RWPE2 (cell line): ENCODE measurements around the gene PFKFB1.

Experiments
- ATAC-seq: fragments of 200-7000 bp; cut with Tn5 transposase; 3 replicates; pipeline ENCODE4 v1.9.1; 2021; ENCODE audit warnings: low read depth
- DNase-seq: peaks from one replicate; pipeline ENCODE4 v3.0.0-alpha.2; 2020; ENCODE audit warnings: low spot score
- H3K27ac ChIP-seq: fragments of 450-650 bp; 2 replicates; pipeline ENCODE4 v1.5.1; 2017; ENCODE audit warnings: mild to moderate bottlenecking; ENCODE audit not compliant: poor library complexity, severe bottlenecking
- H3K27me3 ChIP-seq: fragments of 250-450 bp; sonication (Bioruptor Pico); 2 replicates; pipeline ENCODE4 v1.5.1; 2021; ENCODE audit warnings: mild to moderate bottlenecking, moderate library complexity; ENCODE audit not compliant: insufficient read depth, poor library complexity, severe bottlenecking
- H3K36me3 ChIP-seq: fragments of 250-450 bp; sonication (Bioruptor Pico); 2 replicates; pipeline ENCODE4 v1.5.1; 2020; ENCODE audit warnings: low read depth, mild to moderate bottlenecking, moderate library complexity
- H3K4me1 ChIP-seq: fragments of 250-450 bp; sonication (Bioruptor Pico); 2 replicates; pipeline ENCODE4 v1.5.1; 2021; ENCODE audit warnings: mild to moderate bottlenecking, moderate library complexity; ENCODE audit not compliant: insufficient read depth, poor library complexity, severe bottlenecking
- H3K4me3 ChIP-seq: fragments of 250-450 bp; sonication (Bioruptor Pico); 2 replicates; pipeline ENCODE4 v1.5.1; 2021; ENCODE audit warnings: mild to moderate bottlenecking, moderate library complexity; ENCODE audit not compliant: severe bottlenecking
- H3K9me3 ChIP-seq: fragments of 250-450 bp; sonication (Bioruptor Pico); 2 replicates; pipeline ENCODE4 v1.5.1; 2021; ENCODE audit warnings: mild to moderate bottlenecking, moderate library complexity; ENCODE audit not compliant: severe bottlenecking
- CTCF ChIP-seq: fragments of 450-650 bp; IDR thresholded peaks from one replicate; pipeline ENCODE4 v1.5.1; 2017; ENCODE audit warnings: mild to moderate bottlenecking, moderate library complexity; ENCODE audit not compliant: poor library complexity, severe bottlenecking

The PFKFB1 gene

DNA sequence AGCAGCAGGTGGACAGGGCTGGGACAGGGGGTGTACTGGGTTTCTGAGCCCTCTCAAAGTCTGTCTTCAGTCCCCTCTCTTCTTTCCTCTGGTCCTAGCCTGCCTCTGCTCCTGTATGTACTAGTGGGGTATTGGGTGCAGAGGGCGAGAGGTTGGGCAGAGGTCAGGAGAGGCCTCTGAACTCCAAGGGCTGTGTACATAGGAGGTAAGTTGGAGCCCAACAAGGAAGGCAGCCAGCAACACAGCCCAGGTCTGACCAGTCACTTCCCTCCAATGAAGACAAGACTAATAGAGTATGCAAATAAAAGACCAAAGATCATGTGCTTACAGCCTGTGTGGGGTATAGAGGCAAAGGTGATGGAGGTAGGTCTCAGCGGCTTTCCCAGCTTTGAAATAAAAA lies at the start of gene PFKFB1:
PFKFB1 (minus strand) TSS at position 90 of the 400 bp plus-strand sequence. CDS start 181 bp downstream, outside the sequence.
- Histone ChIP-seq H3K36me3 (no peaks in the 10 kb centered on the region), H3K4me1 (no peaks in the 10 kb centered on the region), H3K27me3 (no peaks in the 10 kb centered on the region), H3K27ac (no peak within 1 kb of the TSS), H3K9me3 (no peaks in the 10 kb centered on the region), H3K4me3 (no peak within 1 kb of the TSS)
- ATAC-seq (no peak), DNase-seq (no peak)
- no peak for TF ChIP-seq CTCF

DNA sequence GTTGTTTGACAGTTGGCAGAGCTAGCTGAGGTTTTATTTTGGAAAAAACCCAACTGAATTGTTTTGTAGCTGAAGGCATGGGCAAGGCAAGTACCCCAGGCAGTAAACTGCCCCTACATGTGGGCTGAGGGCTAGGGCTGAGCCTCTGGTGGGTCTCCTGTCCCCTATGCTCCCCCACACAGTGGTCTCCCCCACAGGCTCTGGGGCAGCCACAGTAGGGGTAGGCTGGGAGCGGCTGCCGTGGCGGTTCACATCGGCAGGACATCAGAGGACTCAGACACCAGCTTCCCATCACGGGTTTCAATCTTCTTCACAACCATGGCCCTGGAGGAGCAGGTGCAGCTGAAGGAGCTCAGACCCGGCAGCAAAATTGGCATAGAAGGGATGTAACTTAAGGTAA lies 47.5 kb upstream of the PFKFB1 start:
- no peak for TF ChIP-seq CTCF
- Histone ChIP-seq H3K4me3 (no peak overlapping the region), H3K9me3 (no peaks in the 10 kb centered on the region), H3K27ac (no peak overlapping the region), H3K27me3 (no peaks in the 10 kb centered on the region), H3K4me1 (no peaks in the 10 kb centered on the region), H3K36me3 (no peaks in the 10 kb centered on the region)
- no peak for DNase-seq
- no peak for ATAC-seq

DNA sequence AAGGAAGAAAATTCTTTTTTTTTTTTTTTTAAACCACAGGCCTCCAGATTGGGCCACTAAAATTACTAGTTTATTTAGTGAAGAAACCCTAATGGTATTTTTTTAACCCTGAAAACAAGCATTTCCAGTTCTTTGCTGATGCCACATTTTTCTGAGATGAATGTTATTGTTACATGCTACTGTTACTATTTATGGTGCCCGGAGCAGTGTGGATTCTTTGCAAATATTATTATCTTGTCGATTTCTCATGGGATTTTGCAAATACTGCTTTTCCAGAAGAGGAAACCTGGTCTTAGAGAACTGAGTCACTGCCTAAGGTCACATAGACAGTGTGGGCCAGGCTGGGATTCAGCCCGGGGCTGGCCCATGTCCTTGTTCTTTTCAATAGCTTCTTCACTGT lies 45.5 kb upstream of the PFKFB1 start:
- DNase-seq (no peak), ATAC-seq (peak; percentile 61)
- no peaks in the 10 kb centered on the region for H3K27me3 ChIP-seq
- H3K27ac ChIP-seq, result no peak overlapping the region
- TF ChIP-seq CTCF, result no peak
- no peaks in the 10 kb centered on the region for H3K36me3 ChIP-seq
- no peak overlapping the region for H3K4me3 ChIP-seq
- no peaks in the 10 kb centered on the region for H3K4me1 ChIP-seq
- H3K9me3 ChIP-seq, result no peaks in the 10 kb centered on the region

DNA sequence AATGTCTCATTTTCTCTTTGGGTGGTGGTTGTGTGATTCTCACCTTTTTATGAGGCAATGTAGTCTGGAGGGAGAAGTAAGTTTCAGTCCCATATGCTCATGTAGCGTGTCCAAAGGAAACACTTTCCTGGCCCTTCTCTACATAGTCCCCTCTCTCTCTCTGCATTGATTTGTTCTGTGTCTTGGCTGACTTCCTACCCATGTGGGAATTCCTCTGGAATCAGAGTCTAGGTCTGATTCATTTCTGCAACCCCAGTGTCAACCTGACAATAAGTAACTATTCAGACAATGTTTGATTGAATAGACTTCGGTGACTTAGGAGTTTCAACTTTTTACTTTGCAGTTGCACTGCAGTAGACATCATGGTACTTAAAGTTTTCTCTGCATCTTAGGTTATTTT lies 39.4 kb upstream of the PFKFB1 start:
- Histone ChIP-seq H3K9me3 (no peaks in the 10 kb centered on the region), H3K27me3 (no peaks in the 10 kb centered on the region), H3K4me1 (no peaks in the 10 kb centered on the region), H3K27ac (no peak overlapping the region), H3K4me3 (no peak overlapping the region), H3K36me3 (no peaks in the 10 kb centered on the region)
- DNase-seq (no peak), ATAC-seq (no peak)
- no peak for TF ChIP-seq CTCF

DNA sequence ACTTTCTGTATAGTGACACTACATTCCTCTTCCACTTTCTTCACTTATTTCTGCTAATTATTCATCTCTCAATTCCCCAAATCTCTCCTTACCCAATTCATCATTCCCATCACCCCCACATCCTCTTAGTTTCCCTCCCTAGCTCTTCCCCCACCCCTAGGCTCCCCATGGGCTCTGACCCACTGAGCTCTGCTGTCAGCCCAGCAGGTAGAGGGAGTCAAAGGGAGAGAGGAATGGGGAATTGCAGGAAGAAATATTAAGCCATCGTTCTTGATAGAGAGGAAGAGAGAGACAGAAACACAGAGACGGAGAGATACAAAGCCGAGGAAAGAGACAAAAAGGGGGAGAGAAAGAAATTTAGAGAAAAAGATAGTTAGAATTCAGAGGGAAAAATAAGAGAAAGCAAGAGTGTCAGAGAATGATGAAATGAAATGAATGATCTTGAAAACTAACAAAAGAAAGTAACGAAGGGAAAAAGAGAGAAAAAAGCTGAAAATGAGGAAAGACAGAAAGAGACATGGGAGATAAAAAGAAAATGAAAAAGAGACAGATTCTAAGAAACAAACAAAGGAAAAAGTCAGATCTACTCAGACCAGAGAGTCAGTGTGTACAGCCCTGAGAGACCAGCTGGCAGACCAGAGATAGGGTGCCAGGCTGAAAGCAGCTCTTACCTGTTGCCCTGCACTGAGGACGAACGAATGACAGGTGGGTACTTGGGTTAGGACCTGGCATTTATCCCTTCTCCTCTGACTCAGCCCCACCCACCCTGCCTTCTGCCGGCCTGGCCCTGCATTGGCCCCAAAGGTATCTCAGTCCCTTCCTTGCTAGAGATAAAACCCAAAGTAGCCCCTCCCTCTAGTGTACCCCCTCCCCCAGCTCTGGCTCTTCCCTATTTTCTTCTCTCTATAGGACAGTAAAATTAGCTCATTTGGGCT lies 36.5 kb upstream of the PFKFB1 start, which contains the start of gene ALAS2:
ALAS2 (minus strand) TSS at position 707 of the 935 bp plus-strand sequence. CDS start 4,977 bp downstream, outside the sequence.
- TF ChIP-seq CTCF, result no peak
- ATAC-seq, result no peak
- no peak for DNase-seq
- H3K36me3 ChIP-seq, result no peaks in the 10 kb centered on the region
- H3K9me3 ChIP-seq, result no peaks in the 10 kb centered on the region
- H3K27ac ChIP-seq, result no peak within 1 kb of the TSS
- no peak within 1 kb of the TSS for H3K4me3 ChIP-seq
- no peaks in the 10 kb centered on the region for H3K27me3 ChIP-seq
- no peaks in the 10 kb centered on the region for H3K4me1 ChIP-seq
